Jurkat, Clone E6-1 (cell line): Measurements from ENCODE around the gene VAV3.
"Not testable (repeated sequence)": the region's sequence is repeated elsewhere in the genome, so short reads cannot be mapped to it uniquely, and the experiment has no call there.

ENCODE experiments used
- DNase-seq: peaks from one replicate; pipeline ENCODE4 v3.0.0-alpha.2; 2011; ENCODE audit warnings: low read depth, low spot score
- H3K4me3 ChIP-seq: 2 replicates; pipeline ENCODE4 v1.5.1; 2011; ENCODE audit warnings: mild to moderate bottlenecking, low read length, control low read depth, moderate library complexity

Gene VAV3

DNA sequence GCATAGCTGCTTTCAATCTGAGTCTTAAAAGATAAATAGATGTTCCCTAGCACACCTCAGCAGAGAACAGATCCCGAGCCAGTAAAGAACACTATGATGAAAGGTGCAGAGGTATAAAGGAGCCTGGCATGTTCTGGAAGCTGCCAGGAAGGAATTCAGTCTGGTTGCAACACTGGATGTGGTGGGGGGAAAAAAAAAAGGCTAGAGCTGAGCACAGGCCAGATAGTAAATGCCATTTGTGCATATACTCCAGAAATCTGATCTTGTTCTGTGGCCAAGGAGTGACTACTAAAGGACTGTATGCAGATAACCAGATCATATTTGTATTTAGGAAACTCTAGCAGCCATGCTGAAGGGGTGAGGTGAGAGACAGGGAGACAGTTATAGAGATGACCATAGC is 240.3 kb downstream of the VAV3 start:
- DNase-seq, result no peak
- no peak overlapping the region for H3K4me3 ChIP-seq

DNA sequence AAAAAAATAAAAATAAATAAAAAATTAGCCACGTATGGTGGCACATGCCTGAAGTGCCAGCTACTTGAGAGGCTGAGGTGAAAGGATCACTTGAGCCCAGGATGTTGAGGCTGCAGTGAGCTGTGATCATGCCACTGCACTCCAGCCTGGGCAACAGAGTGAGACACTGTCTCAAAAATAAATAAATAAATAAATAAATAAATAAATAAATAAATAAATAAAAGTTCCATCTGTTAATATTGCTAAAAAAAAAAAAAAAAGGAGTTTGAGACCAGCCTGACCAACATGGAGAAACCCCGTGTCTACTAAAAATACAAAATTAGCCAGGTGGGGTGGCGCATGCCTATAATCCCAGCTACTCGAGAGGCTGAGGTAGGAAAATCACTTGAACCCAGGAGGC is 244.8 kb downstream of the VAV3 start:
- not testable (repeated sequence) for H3K4me3 ChIP-seq, DNase-seq

DNA sequence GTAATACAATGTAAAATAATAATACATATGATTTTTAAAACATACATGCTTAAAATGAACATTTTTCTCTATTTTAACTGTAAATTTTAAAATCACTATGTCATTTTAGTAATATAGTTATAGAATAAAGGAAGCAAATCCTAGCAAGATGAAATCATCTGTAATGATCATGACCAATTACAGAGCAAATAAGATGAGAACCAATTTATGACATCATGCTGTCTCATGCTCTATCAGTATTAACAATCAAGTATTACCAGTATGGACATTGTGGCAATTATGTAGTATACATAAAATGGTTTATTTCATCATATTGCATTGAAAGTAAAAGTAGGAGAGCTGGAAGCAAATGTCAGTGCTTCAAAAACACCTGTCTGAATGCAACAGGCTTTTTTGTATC is 255.0 kb downstream of the VAV3 start:
- DNase-seq, result no peak
- H3K4me3 ChIP-seq, result no peak overlapping the region

GRCh38 chr1:107707111-107707510 is 257.9 kb downstream of the VAV3 start:
- no peak overlapping the region for H3K4me3 ChIP-seq
- DNase-seq, result no peak

DNA sequence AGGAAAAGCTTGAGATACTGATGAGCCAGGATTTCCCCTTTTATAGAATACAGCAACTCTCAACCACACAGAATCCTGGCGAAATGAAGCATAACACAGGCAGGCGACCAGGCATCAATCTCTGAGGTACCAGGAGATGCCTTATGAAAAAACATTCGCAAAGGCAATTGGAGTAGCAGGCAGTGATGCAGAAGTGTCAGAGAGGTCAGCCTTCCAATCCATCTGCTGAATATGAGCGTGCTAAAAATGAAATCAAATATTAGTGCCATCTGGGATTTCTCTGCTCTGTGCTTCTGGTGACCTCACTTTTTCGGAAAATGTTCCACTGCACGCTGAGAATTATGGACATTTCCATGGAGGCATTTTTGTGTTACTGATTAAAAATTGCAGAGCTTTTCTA is 258.8 kb downstream of the VAV3 start:
- no peak overlapping the region for H3K4me3 ChIP-seq
- DNase-seq, result no peak

DNA sequence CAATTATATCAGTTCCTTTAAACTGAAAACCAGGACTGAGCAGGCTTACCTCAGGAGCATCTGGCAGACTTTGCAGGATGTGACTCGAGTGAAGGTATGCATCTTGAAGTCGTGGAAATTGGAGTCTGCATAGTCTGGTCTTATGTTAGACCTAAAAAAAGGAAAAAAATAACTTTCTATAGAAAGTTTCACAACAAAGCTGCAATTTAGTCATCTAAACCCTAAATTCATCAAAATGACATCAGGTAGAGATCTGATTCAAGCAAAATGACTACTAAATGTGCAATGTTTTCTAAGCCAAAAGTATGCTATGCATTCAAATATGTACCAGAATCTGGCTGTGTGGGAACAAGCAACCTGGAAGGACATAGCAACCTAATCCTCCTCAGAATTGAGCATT is 260.1 kb downstream of the VAV3 start:
- no peak overlapping the region for H3K4me3 ChIP-seq
- DNase-seq, result no peak

- DNase-seq, result no peak
- no peak overlapping the region for H3K4me3 ChIP-seq
Observed at GRCh38 chr1:107702946-107703571, 261.9 kb downstream of the VAV3 start.

DNA sequence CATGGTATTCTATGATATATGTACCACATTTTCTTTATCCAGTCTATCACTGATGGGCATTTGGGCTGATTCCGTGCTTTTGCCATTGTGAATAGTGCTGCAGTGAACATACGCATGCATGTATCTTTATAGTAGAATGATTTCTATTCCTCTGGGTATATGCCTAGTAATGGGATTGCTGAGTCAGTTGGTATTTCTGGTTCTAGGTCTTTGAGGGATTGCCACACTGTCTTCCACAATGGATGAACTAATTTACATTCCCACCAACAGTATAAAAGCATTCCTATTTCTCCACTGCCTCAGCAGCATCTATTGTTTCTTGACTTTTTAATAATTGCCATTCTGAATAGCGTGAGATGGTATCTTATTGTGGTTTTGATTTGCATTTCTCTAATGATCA is 264.3 kb downstream of the VAV3 start:
- H3K4me3 ChIP-seq, DNase-seq: not testable (repeated sequence)

- H3K4me3 ChIP-seq, result no peak overlapping the region
- DNase-seq, result no peak
Observed at GRCh38 chr1:107698161-107698560, 266.8 kb downstream of the VAV3 start.

- no peak for DNase-seq
- H3K4me3 ChIP-seq, result no peak overlapping the region
Observed at GRCh38 chr1:107695341-107695740, 269.6 kb downstream of the VAV3 start.

GRCh38 chr1:107692580-107693345 is 272.2 kb downstream of the VAV3 start:
- H3K4me3 ChIP-seq, result no peak overlapping the region
- no peak for DNase-seq

- no peak for DNase-seq
- H3K4me3 ChIP-seq, result no peak overlapping the region
Observed at GRCh38 chr1:107691540-107691939, 273.4 kb downstream of the VAV3 start.

GRCh38 chr1:107690491-107690890 is 274.5 kb downstream of the VAV3 start:
- H3K4me3 ChIP-seq, result no peak overlapping the region
- DNase-seq, result no peak

GRCh38 chr1:107689733-107690132 is 275.2 kb downstream of the VAV3 start:
- H3K4me3 ChIP-seq, result no peak overlapping the region
- DNase-seq, result no peak

DNA sequence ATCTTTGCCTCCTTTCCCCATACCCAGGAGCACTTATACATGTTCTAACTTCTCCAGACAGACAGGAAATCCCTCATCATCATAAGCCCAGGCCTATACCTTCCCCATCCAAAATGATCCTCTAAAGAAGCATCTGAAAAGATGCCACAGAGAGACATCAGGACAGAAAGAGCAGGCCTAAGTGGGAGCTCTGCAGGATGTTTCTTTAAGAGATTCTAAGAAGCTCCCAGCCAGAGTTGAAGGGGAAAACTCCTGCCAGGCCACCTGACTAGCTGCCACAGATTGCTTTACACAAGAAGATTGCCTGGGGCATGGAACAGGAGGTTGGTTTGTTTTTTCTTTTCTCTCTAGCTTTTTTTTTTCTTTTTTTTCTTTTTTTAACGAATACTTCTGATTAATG is 275.8 kb downstream of the VAV3 start:
- H3K4me3 ChIP-seq, result no peak overlapping the region
- peak; percentile 9 for DNase-seq

DNA sequence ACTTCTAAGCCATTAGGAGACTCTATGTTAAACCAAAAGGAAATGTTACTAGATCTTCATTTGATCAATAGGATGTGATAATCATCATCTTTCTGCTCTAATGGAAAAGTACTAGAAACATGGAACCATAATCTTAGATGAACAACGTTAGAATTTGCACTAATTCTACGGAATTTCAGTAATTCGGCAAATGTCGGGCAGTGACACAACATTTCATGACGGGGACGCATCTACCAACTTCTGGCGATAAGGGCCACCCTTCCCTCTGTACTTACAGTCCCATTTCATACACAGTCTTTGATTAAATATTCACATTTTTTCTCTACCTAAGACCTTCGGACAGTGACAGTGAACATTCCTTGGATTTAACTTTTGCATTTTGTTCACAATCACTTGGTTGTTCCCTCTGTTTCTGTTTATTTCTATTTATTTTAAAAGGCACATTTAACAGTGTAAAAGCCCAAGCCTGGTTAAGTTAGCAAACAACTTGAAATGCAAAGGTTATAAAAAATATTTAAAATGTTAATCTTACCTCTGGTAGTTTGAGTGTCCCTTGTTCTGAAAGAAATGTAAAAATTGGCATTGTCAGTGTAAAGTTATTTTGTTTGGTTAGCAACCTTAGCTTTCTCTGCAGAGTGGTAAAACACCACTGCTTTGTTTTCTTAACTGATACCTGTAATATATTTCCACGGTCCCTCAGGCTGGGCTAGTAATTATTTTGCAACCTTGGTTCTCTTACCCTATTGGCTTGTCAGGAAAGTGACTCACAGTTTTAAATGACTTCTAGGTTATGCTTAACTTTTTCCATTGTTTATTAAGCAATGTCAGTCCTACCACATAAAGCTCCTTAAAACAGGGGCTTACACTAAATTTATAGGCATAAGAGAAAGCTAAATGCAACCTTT is 276.9 kb downstream of the VAV3 start:
- no peak overlapping the region for H3K4me3 ChIP-seq
- no peak for DNase-seq

DNA sequence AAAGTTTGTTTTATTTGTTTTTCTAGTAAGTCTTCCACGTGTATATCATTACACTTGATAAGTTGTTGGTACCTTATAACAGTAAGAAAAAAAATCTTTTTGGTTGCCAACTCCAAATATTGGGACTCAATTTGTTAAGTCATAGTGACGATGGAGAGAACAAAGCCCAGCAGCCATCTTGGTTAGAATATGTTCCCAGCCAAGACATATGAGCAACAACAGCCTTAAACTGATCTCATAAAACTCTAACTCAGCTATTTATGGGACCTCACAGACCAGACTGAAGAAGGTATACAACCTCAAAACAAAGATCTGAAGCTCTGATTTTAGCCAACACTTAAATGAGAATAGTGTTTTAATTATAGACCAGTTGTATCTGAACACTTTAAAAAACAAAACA is 281.3 kb downstream of the VAV3 start:
- no peak for DNase-seq
- no peak overlapping the region for H3K4me3 ChIP-seq

DNA sequence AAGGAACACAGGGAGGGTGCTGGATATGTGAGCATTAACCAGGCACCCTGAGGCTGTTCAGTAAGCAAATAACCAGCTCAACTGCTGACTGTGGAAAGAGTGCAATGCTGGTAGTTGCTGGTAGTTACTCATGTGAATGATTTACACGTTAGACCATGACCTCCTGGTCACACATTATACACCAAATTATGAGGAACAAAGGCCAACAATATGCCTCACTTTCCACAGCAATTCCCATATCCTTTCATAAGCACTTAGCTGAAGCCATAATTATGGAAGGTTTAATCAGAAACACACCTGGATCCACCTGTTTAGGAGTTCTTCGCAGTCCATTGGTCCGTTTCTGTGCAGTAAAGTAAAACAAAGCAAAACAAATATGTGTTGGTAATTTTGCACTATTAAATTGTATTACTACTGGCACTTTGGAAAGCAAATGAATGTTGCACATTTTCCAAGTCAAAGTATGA is 281.8 kb downstream of the VAV3 start:
- no peak overlapping the region for H3K4me3 ChIP-seq
- no peak for DNase-seq

DNA sequence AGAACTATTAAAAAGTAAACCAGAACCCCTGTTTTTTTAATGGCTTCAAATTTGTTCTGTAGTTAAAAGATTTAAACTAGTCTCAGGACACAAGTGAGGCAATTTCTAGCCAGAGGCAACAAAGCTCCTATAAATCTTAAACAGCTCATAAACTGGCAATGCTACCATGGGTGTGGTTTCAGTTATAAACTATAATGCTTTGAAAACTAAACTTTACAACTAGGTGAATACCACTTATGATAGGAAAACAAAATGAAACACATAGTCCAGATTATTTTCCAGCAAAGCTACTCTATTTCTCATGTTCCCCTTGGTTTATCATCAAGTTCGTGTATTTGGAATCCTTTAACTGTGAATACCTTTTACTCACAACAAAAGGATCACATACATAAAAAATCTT is 282.5 kb downstream of the VAV3 start:
- DNase-seq, result no peak
- H3K4me3 ChIP-seq, result no peak overlapping the region

GRCh38 chr1:107681001-107681479 is 283.9 kb downstream of the VAV3 start:
- no peak for DNase-seq
- no peak overlapping the region for H3K4me3 ChIP-seq
